Calu3 (cell line): Measurements from ENCODE around the gene MAP2K2. TPM values are rescaled to one million over a fixed set of nuclear protein-coding genes. Genes with fewer than 3 reads are reported as not detected.
"Not testable (repeated sequence)": the region's sequence is repeated elsewhere in the genome, so short reads cannot be mapped to it uniquely, and the experiment has no call there.

Experiments used
- BruUV-seq: library from RNA; stranded (reverse); fragments of 400-500 nt; replicated peaks from 2 replicates; lab custom pipeline; 2021; lab: Mats Ljungman, UMichigan
- CTCF ChIA-PET: fragments of 300-600 bp; sonication (Branson Sonifier 250); formaldehyde crosslinking; loops from one replicate; lab custom pipeline; 2022; ENCODE audit warnings: antibody characterized with exemption; lab: Charles Lee
- DNase-seq: peaks from one replicate; pipeline ENCODE4 v3.0.0; 2022
- H3K27ac Mint-ChIP-seq: one replicate; pipeline ENCODE4 v1.8.0; 2022; ENCODE audit warnings: mixed read lengths; ENCODE audit not compliant: unreplicated experiment
- H3K27me3 Mint-ChIP-seq: one replicate; pipeline ENCODE4 v1.8.0; 2022; ENCODE audit warnings: mixed read lengths; ENCODE audit not compliant: unreplicated experiment
- H3K36me3 Mint-ChIP-seq: one replicate; pipeline ENCODE4 v1.8.0; 2022; ENCODE audit warnings: mild to moderate bottlenecking, moderate library complexity, mixed read lengths; ENCODE audit not compliant: insufficient read depth, unreplicated experiment
- H3K4me1 Mint-ChIP-seq: one replicate; pipeline ENCODE4 v1.8.0; 2022; ENCODE audit warnings: mild to moderate bottlenecking, low read depth, mixed read lengths; ENCODE audit not compliant: unreplicated experiment
- H3K4me3 Mint-ChIP-seq: one replicate; pipeline ENCODE4 v1.8.0; 2022; ENCODE audit warnings: mild to moderate bottlenecking, low read depth, moderate library complexity, mixed read lengths; ENCODE audit not compliant: unreplicated experiment
- H3K9me3 Mint-ChIP-seq: one replicate; pipeline ENCODE4 v1.8.0; 2022; ENCODE audit warnings: low read depth, mixed read lengths; ENCODE audit not compliant: unreplicated experiment
- intact Hi-C: fragments of 100-400 bp; cut with micrococcal nuclease; formaldehyde crosslinking; loops from one replicate; pipeline ENCODE4 v1.10.0; 2022; ENCODE audit not compliant: unreplicated experiment
- total RNA-seq: library from RNA; stranded (reverse); gene quantifications from 2 replicates; pipeline ENCODE4 v1.2.3, GENCODE V29; 2022
- TF ChIP-seq, protein P1 (sequence below): fragments of 200-600 bp; IDR thresholded peaks from one replicate; pipeline ENCODE4 v1.8.0; 2022; ENCODE audit warnings: antibody characterized with exemption; ENCODE audit not compliant: unreplicated experiment

The MAP2K2 gene
- total RNA-seq, 1 experiment from 2014 or later, result 114 TPM

- Mint-ChIP-seq H3K36me3 (peaks cover 5% of the 10 kb centered on the region), H3K27me3 (no peaks in the 10 kb centered on the region), H3K27ac (no peak overlapping the region), H3K4me1 (peaks cover 12% of the 10 kb centered on the region), H3K4me3 (no peak overlapping the region), H3K9me3 (no peaks in the 10 kb centered on the region)
- no TSS peak for BruUV-seq
- CTCF ChIA-PET, result no interaction called here
- TF ChIP-seq, protein P1, sequence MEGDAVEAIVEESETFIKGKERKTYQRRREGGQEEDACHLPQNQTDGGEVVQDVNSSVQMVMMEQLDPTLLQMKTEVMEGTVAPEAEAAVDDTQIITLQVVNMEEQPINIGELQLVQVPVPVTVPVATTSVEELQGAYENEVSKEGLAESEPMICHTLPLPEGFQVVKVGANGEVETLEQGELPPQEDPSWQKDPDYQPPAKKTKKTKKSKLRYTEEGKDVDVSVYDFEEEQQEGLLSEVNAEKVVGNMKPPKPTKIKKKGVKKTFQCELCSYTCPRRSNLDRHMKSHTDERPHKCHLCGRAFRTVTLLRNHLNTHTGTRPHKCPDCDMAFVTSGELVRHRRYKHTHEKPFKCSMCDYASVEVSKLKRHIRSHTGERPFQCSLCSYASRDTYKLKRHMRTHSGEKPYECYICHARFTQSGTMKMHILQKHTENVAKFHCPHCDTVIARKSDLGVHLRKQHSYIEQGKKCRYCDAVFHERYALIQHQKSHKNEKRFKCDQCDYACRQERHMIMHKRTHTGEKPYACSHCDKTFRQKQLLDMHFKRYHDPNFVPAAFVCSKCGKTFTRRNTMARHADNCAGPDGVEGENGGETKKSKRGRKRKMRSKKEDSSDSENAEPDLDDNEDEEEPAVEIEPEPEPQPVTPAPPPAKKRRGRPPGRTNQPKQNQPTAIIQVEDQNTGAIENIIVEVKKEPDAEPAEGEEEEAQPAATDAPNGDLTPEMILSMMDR, result no peak
- DNase-seq, result no peak
- intact Hi-C loops, result no loop called here
Measured at GRCh38 chr19:4152241-4152998, 28.5 kb upstream of the MAP2K2 start.

- H3K27ac Mint-ChIP-seq, result no peak overlapping the region
- no TSS peak for BruUV-seq
- TF ChIP-seq, protein P1, result no peak
- CTCF ChIA-PET, result no interaction called here
- H3K36me3 Mint-ChIP-seq, result peaks cover 5% of the 10 kb centered on the region
- intact Hi-C loops, result no loop called here
- no peaks in the 10 kb centered on the region for H3K9me3 Mint-ChIP-seq
- H3K4me1 Mint-ChIP-seq, result peaks cover 12% of the 10 kb centered on the region
- H3K4me3 Mint-ChIP-seq, result no peak overlapping the region
- no peaks in the 10 kb centered on the region for H3K27me3 Mint-ChIP-seq
- no peak for DNase-seq
Measured at GRCh38 chr19:4151623-4152022, 27.7 kb upstream of the MAP2K2 start.

GRCh38 chr19:4149518-4150288, 25.8 kb upstream of the MAP2K2 start:
- Mint-ChIP-seq H3K4me3 (no peak overlapping the region), H3K27me3 (no peaks in the 10 kb centered on the region), H3K27ac (no peak overlapping the region), H3K36me3 (peaks cover 11% of the 10 kb centered on the region), H3K4me1 (peaks cover 12% of the 10 kb centered on the region), H3K9me3 (no peaks in the 10 kb centered on the region)
- CTCF ChIA-PET, result interaction anchor here (0.6 kb wide), 1 partner anchor 9 kb away, joined by 3 read pairs; no protein-coding TSS in a partner anchor
- no peak for DNase-seq
- intact Hi-C loops, result no loop called here
- TF ChIP-seq, protein P1, result no peak
- no TSS peak for BruUV-seq

DNA sequence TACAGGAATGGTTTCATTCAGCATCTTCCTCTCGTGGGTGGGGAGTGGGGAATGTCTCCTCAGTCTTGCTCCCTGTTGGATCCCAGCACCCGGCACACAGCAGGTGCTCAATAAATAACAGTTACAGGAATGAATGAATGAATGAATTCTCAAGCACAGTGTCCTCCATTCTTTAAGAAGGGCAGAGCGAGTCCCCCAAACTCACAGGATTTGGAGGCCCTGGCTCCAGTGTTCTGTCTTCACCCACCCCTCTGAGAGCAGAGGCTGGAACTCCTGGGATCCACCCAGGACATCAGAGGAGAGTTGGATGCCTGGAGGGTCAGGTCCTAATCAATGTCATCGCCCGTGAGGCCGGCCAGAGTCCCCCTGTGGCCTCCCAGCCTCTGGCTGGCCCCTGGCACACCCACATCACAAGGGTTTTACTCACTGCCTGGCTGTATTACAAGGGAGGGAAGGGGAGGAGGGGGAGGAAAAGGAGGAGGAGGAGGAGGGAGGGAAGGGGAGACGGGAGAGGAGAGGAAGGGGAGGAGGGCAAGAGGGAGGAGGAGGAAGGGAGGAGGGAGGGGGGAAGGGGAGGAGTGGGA, 20.8 kb upstream of the MAP2K2 start:
- TF ChIP-seq, protein P1, result no peak
- Mint-ChIP-seq H3K9me3 (no peaks in the 10 kb centered on the region), H3K4me3 (no peak overlapping the region), H3K36me3 (peaks cover 6% of the 10 kb centered on the region), H3K27ac (no peak overlapping the region), H3K27me3 (no peaks in the 10 kb centered on the region), H3K4me1 (no peaks in the 10 kb centered on the region)
- BruUV-seq, result no TSS peak
- intact Hi-C loops, result loop anchor here (5.0 kb wide), 1 partner anchor 38 kb away; the partner anchor contains the start of genes ANKRD24 and SIRT6
- DNase-seq, result peak; percentile 35
- CTCF ChIA-PET, result no interaction called here

GRCh38 chr19:4142916-4143315, 19.0 kb upstream of the MAP2K2 start:
- H3K4me1 Mint-ChIP-seq, CTCF ChIA-PET, DNase-seq, H3K27me3 Mint-ChIP-seq, H3K9me3 Mint-ChIP-seq, H3K27ac Mint-ChIP-seq, H3K4me3 Mint-ChIP-seq, BruUV-seq: not testable (repeated sequence)
- intact Hi-C loops, result loop anchor here (5.0 kb wide), 1 partner anchor 39 kb away; the partner anchor contains the start of genes ANKRD24 and SIRT6
- peaks cover 12% of the 10 kb centered on the region for H3K36me3 Mint-ChIP-seq
